ENCODE measurements around the gene NLRP6. TPM values are rescaled to one million over a fixed set of nuclear protein-coding genes. Genes with fewer than 3 reads are reported as not detected.

The NLRP6 gene
- polyA plus RNA-seq, 1 of the 3 experiments (the other 2 are of a cell fraction): not detected

- no peaks in the 10 kb centered on the region for H4K20me1 ChIP-seq (ENCODE audit: insufficient read depth)
- ChIA-PET CTCF (interaction anchor here (0.9 to 1.5 kb wide), 3 partner anchors 9 to 192 kb away, joined by 3 to 4 read pairs (median 4); no protein-coding TSS in a partner anchor), POLR2A (no interaction called here)
- no peak overlapping the region for H3K9ac ChIP-seq
- no peak for TF ChIP-seq JUND (IDR thresholded peaks at IDR 0.05)
- TF ChIP-seq IRF3 (IDR thresholded peaks at IDR 0.05; ENCODE audit: low read depth, low read length): no peak
- TF ChIP-seq ELF1 (IDR thresholded peaks at IDR 0.05): no peak
- no peak for TF ChIP-seq EZH2phosphoT487 (IDR thresholded peaks at IDR 0.05; ENCODE audit: borderline replicate concordance, low read depth)
- no peak for TF ChIP-seq REST (IDR thresholded peaks at IDR 0.05; ENCODE audit: low read depth, low read length)
- TF ChIP-seq TCF12 (IDR thresholded peaks at IDR 0.05): no peak
- no peak for TF ChIP-seq USF1 (IDR thresholded peaks at IDR 0.05; ENCODE audit: borderline replicate concordance, low read depth)
- no peak for TF ChIP-seq CTCF (IDR thresholded peaks at IDR 0.05)
- no peak for TF ChIP-seq FOXJ3 (CRISPR knock-in tag; IDR thresholded peaks at IDR 0.05)
- TF ChIP-seq MXI1 (IDR thresholded peaks at IDR 0.05; ENCODE audit: low read depth, low read length): no peak
- TF ChIP-seq YY1 (IDR thresholded peaks at IDR 0.05; ENCODE audit: low read depth): no peak
- no peak for TF ChIP-seq PBX3 (IDR thresholded peaks at IDR 0.05)
- TF ChIP-seq CHD2 (IDR thresholded peaks at IDR 0.05; ENCODE audit: low read length, partially characterized antibody): no peak
- no peak for TF ChIP-seq NRF1 (IDR thresholded peaks at IDR 0.05; ENCODE audit: low read depth, low read length)
- TF ChIP-seq FOSL2 (IDR thresholded peaks at IDR 0.05; ENCODE audit: borderline replicate concordance, low read depth): no peak
- TF ChIP-seq SMC3 (IDR thresholded peaks at IDR 0.05; ENCODE audit: low read depth, low read length): no peak
- no peak for TF ChIP-seq GATA2 (CRISPR knock-in tag; IDR thresholded peaks at IDR 0.05)
- H3F3A ChIP-seq (replicated peaks; ENCODE audit: insufficient read depth): peaks cover 8% of the 10 kb centered on the region
- H3K9me2 ChIP-seq: no peaks in the 10 kb centered on the region
- H3K27ac ChIP-seq (ENCODE audit: low read depth in 2 of 2, low read length in 1 of 2): no peak overlapping the region
- no peaks in the 10 kb centered on the region for H3K79me2 ChIP-seq (ENCODE audit: insufficient read depth)
- no peaks in the 10 kb centered on the region for H3K4me1 ChIP-seq (ENCODE audit: control insufficient read depth in 1 of 2, insufficient read depth in 2 of 2, low read depth in 1 of 2, low read length in 1 of 2)
- WGBS (ENCODE audit: low lambda C conversion rate): 46% methylated on average over 9 of the region's 14 CpGs
- DNase-seq: no peak
- no peak overlapping the region for H2AFZ ChIP-seq (ENCODE audit: low read depth)
- no peak overlapping the region for H3K4me3 ChIP-seq (ENCODE audit: low read depth in 2 of 2, low read length in 1 of 2)
- H3K9me3 ChIP-seq: no peaks in the 10 kb centered on the region
- peaks cover 3 to 15% of the 10 kb centered on the region in 2 experiments for H3K36me3 ChIP-seq (replicated peaks in 1 of 2; ENCODE audit: control insufficient read depth in 1 of 2, insufficient read depth in 2 of 2, low read length in 1 of 2)
- no peak overlapping the region for H3K4me2 ChIP-seq
- no peaks in the 10 kb centered on the region for H3K27me3 ChIP-seq (ENCODE audit: insufficient read depth)
These were observed 21.1 kb upstream of the NLRP6 start for GRCh38 chr11:256952-257737.

All from SK-N-SH (cell line).